ENCODE measurements around the gene SIRT7.
"Not testable (repeated sequence)": the region's sequence is repeated elsewhere in the genome, so short reads cannot be mapped to it uniquely, and the experiment has no call there.

The SIRT7 gene

GRCh38 chr17:81918832-81919545 lies 1.0 kb upstream of the SIRT7 start:
- no peak for DNase-seq (ENCODE audit: low spot score)

GRCh38 chr17:81918333-81918669 lies 325 bp upstream of the SIRT7 start:
- not testable (repeated sequence) for DNase-seq (ENCODE audit: low spot score)

GRCh38 chr17:81916234-81917001 lies 1.6 kb downstream of the SIRT7 start:
- DNase-seq (ENCODE audit: low spot score) = no peak

GRCh38 chr17:81915331-81915730 lies 2.6 kb downstream of the SIRT7 start:
- no peak for DNase-seq (ENCODE audit: low spot score)

- no peak for DNase-seq (ENCODE audit: low spot score)
Observed at GRCh38 chr17:81914103-81914850, 3.7 kb downstream of the SIRT7 start.

- DNase-seq (ENCODE audit: low spot score) = no peak
Observed at GRCh38 chr17:81913394-81914102, 4.4 kb downstream of the SIRT7 start.

GRCh38 chr17:81912441-81913309 lies 5.3 kb downstream of the SIRT7 start:
- DNase-seq (ENCODE audit: low spot score) = no peak

GRCh38 chr17:81911969-81912368 lies 6.0 kb downstream of the SIRT7 start:
- DNase-seq (ENCODE audit: low spot score) = no peak

- DNase-seq (ENCODE audit: low spot score) = peak; percentile 91
Observed at GRCh38 chr17:81911277-81911961, 6.6 kb downstream of the SIRT7 start, which contains the start of gene PCYT2. Gene PCYT2 (minus strand): TSS chr17:81911399. CDS start chr17:81911355, 44 bp downstream.

- DNase-seq (ENCODE audit: low spot score) = no peak
Observed at GRCh38 chr17:81910840-81911276, 7.1 kb downstream of the SIRT7 start.

- DNase-seq (ENCODE audit: low spot score) = no peak
Observed at GRCh38 chr17:81909966-81910839, 7.8 kb downstream of the SIRT7 start.

- no peak for DNase-seq (ENCODE audit: low spot score)
Observed at GRCh38 chr17:81909231-81909630, 8.7 kb downstream of the SIRT7 start.

- DNase-seq (ENCODE audit: low spot score) = no peak
Observed at GRCh38 chr17:81908793-81909192, 9.2 kb downstream of the SIRT7 start.

GRCh38 chr17:81907219-81908145 lies 10.5 kb downstream of the SIRT7 start:
- no peak for DNase-seq (ENCODE audit: low spot score)

- no peak for DNase-seq (ENCODE audit: low spot score)
Observed at GRCh38 chr17:81906476-81907218, 11.3 kb downstream of the SIRT7 start.

- DNase-seq (ENCODE audit: low spot score) = no peak
Observed at GRCh38 chr17:81905993-81906392, 12.0 kb downstream of the SIRT7 start.

GRCh38 chr17:81905424-81905875 lies 12.5 kb downstream of the SIRT7 start:
- no peak for DNase-seq (ENCODE audit: low spot score)
